Right lobe of liver (tissue), 6 donors: ENCODE results near the gene ANKEF1. TPM values are rescaled to one million over a fixed set of nuclear protein-coding genes. Genes with fewer than 3 reads are reported as not detected.
A peak's percentile ranks its signal among the peaks of the same experiment; 100 is the strongest.

ENCODE experiments used
- ATAC-seq, 4 donors: fragments of 200-7000 bp; cut with Tn5 transposase; one replicate each; pipeline ENCODE4 v1.9.1; 2020; ENCODE audit warnings: mild to moderate bottlenecking in 4 of 4, moderate library complexity in 4 of 4
- DNase-seq, 3 donors: peaks; one replicate each; pipeline ENCODE4 v3.0.0-alpha.2; 2020
- H3K27ac ChIP-seq, 3 donors: fragments of 200-600 bp; one replicate each; pipeline ENCODE4 v1.8.0; 2022
- H3K27me3 ChIP-seq, 2 donors: fragments of 200-600 bp; one replicate each; pipeline ENCODE4 v1.8.0; 2022
- H3K36me3 ChIP-seq, 4 donors: fragments of 200-600 bp; sonication (generic) in 1 of 4; one replicate each; pipeline versions ENCODE4 v1.5.1 to v1.8.0; 2017 to 2022; ENCODE audit warnings: control low read depth in 1 of 4
- H3K4me1 ChIP-seq, 4 donors: fragments of 200-600 bp; sonication (generic) in 1 of 4; one replicate each; pipeline versions ENCODE4 v1.5.1 to v1.8.0; 2017 to 2022; ENCODE audit warnings: control low read depth in 1 of 4
- H3K4me3 ChIP-seq, 3 donors: fragments of 200-600 bp; one replicate each; pipeline ENCODE4 v1.8.0; 2022
- H3K9me3 ChIP-seq, 4 donors: fragments of 200-600 bp; sonication (generic) in 1 of 4; one replicate each; pipeline versions ENCODE4 v1.5.1 to v1.8.0; 2017 to 2022; ENCODE audit warnings: control low read depth in 1 of 4
- CTCF ChIP-seq, 4 donors: fragments of 200-600 bp in 3 of 4; fragments of 450-650 bp in 1 of 4; IDR thresholded peaks; one replicate each; pipeline versions ENCODE4 v1.5.1 to v1.8.0; 2016 to 2022; ENCODE audit warnings: antibody characterized with exemption in 4 of 4, mild to moderate bottlenecking in 2 of 4
- POLR2A ChIP-seq: fragments of 450-650 bp; IDR thresholded peaks from one replicate; pipeline ENCODE4 v1.6.1; 2017; ENCODE audit warnings: antibody characterized with exemption, mild to moderate bottlenecking
- WGBS: methylation state at CpG from one replicate; pipeline ENCODE4 v1.1.6; 2018; ENCODE audit warnings: low coverage, low lambda C conversion rate; ENCODE audit not compliant: insufficient coverage; ENCODE audit errors: missing lambda C conversion rate; 5-methylcytosine and 5-hydroxymethylcytosine counted together
- intact Hi-C, 2 donors: fragments of 100-400 bp; cut with DNase I; formaldehyde crosslinking; loops; one replicate each; pipeline versions ENCODE4 v1.11.2 to v1.14.1; 2022
- total RNA-seq, 6 experiments: library from RNA; depleted of rRNA in 2 of 6; stranded (reverse); fragments of >200 nt in 2 of 6; fragmentation: NEBNext Ultra II Directional in 3 of 6; extraction: Animal tissue kit (Norgen Biotek cat#: 25700) in 3 of 6; gene quantifications; one replicate each; pipeline versions ENCODE4 v1.1.0 to v1.2.4, GENCODE V29; 2016 to 2023
- donor health status: DM: no; HTN: yes; CAD: no.
- donor health status: DM: no; HTN: no; CAD: no.
- donor health status: DM: no; HTN: no; CAD: no.
- donor health status: DM: no; HTN: yes; CAD: no.
- donor health status: DM: no; HTN: yes; CAD: no.

ANKEF1 gene
- total RNA-seq, 6 experiments from 2014 or later, result 3.9 to 9.2 (median 5.1) TPM

- H3K36me3 ChIP-seq, result no peaks in the 10 kb centered on the region
- no peaks in the 10 kb centered on the region for H3K9me3 ChIP-seq
- TF ChIP-seq POLR2A, result no peak
- TF ChIP-seq CTCF (IDR thresholded peaks at IDR 0.05), result no peak
- no peak overlapping the region for H3K27ac ChIP-seq
- DNase-seq (no peak), ATAC-seq (peak in 3 of 4 donors; percentile 37 to 43 (median 41))
- H3K4me3 ChIP-seq, result no peak overlapping the region
- WGBS, result 71% methylated on average over 1 of the region's 1 CpG
- H3K4me1 ChIP-seq, result no peaks in the 10 kb centered on the region
- intact Hi-C loops, result no loop called here
- no peaks in the 10 kb centered on the region for H3K27me3 ChIP-seq
These were observed 35.1 kb upstream of the ANKEF1 start for GRCh38 chr20:9999645-10000044.

- Histone ChIP-seq H3K4me3 (no peak overlapping the region), H3K36me3 (no peaks in the 10 kb centered on the region), H3K9me3 (no peaks in the 10 kb centered on the region), H3K27me3 (no peaks in the 10 kb centered on the region), H3K27ac (no peak overlapping the region), H3K4me1 (no peaks in the 10 kb centered on the region)
- TF ChIP-seq POLR2A, result no peak
- no peak for TF ChIP-seq CTCF (IDR thresholded peaks at IDR 0.05)
- intact Hi-C loops, result no loop called here
- ATAC-seq (no peak), DNase-seq (no peak)
- WGBS, result 33% methylated on average over 1 of the region's 1 CpG
These were observed 31.9 kb upstream of the ANKEF1 start for GRCh38 chr20:10002866-10003265.

GRCh38 chr20:10004900-10005299 is 29.9 kb upstream of the ANKEF1 start:
- Histone ChIP-seq H3K4me1 (no peaks in the 10 kb centered on the region), H3K4me3 (no peak overlapping the region), H3K9me3 (no peaks in the 10 kb centered on the region), H3K27ac (no peak overlapping the region), H3K36me3 (no peaks in the 10 kb centered on the region), H3K27me3 (no peaks in the 10 kb centered on the region)
- ATAC-seq, result no peak
- TF ChIP-seq POLR2A, result no peak
- TF ChIP-seq CTCF (IDR thresholded peaks at IDR 0.05), result no peak
- no peak for DNase-seq
- intact Hi-C loops, result no loop called here
- 56% methylated on average over 2 of the region's 2 CpGs for WGBS

- intact Hi-C loops, result no loop called here
- Histone ChIP-seq H3K9me3 (no peaks in the 10 kb centered on the region), H3K4me1 (no peaks in the 10 kb centered on the region), H3K27me3 (no peaks in the 10 kb centered on the region), H3K4me3 (no peak overlapping the region), H3K27ac (no peak overlapping the region), H3K36me3 (no peaks in the 10 kb centered on the region)
- 22% methylated on average over 1 of the region's 1 CpG for WGBS
- TF ChIP-seq POLR2A, result no peak
- TF ChIP-seq CTCF (IDR thresholded peaks at IDR 0.05), result no peak
- DNase-seq, result no peak
- ATAC-seq, result no peak
These were observed 28.9 kb upstream of the ANKEF1 start for GRCh38 chr20:10005885-10006284.
